Caco-2 (cell line): Measurements from ENCODE around the gene CD58. TPM values are rescaled to one million over a fixed set of nuclear protein-coding genes. Genes with fewer than 3 reads are reported as not detected.

Source experiments
- BruUV-seq: library from RNA; stranded (reverse); fragments of 400-500 nt; replicated peaks from 2 replicates; lab custom pipeline; 2021; lab: Mats Ljungman, UMichigan
- CTCF ChIA-PET: fragments of 300-600 bp; sonication (Branson Sonifier 250); formaldehyde crosslinking; loops from one replicate; lab custom pipeline; 2022; ENCODE audit warnings: antibody characterized with exemption; lab: Charles Lee
- POLR2A ChIA-PET: fragments of 300-600 bp; sonication (Branson Sonifier 250); formaldehyde crosslinking; loops from one replicate; lab custom pipeline; 2022; ENCODE audit warnings: antibody characterized with exemption; lab: Charles Lee
- DNase-seq, 2 experiments: peaks; one replicate each; pipeline versions ENCODE4 v3.0.0 to v3.0.0-alpha.2; 2020 to 2022
- H3K27me3 ChIP-seq: replicated peaks from 2 replicates; pipeline ENCODE4 v1.6.0; 2011; ENCODE audit warnings: low read length; ENCODE audit not compliant: control insufficient read depth, insufficient read depth
- H3K36me3 ChIP-seq: 2 replicates; pipeline ENCODE4 v1.5.1; 2011; ENCODE audit warnings: low read length; ENCODE audit not compliant: control insufficient read depth, insufficient read depth
- H3K4me1 ChIP-seq: fragments of 250-450 bp; sonication (Bioruptor Pico); 2 replicates; pipeline ENCODE4 v1.5.1; 2020; ENCODE audit warnings: mild to moderate bottlenecking
- H3K4me3 ChIP-seq: 2 replicates; pipeline ENCODE4 v1.5.1; 2011; ENCODE audit warnings: low read depth, mild to moderate bottlenecking, control low read depth, low read length
- H3K9me3 ChIP-seq: fragments of 250-450 bp; sonication (Bioruptor Pico); 2 replicates; pipeline ENCODE4 v1.5.1; 2020; ENCODE audit warnings: mild to moderate bottlenecking, moderate library complexity
- H3K27ac Mint-ChIP-seq: one replicate; pipeline ENCODE4 v1.8.0; 2022; ENCODE audit warnings: mixed read lengths; ENCODE audit not compliant: unreplicated experiment
- H3K27me3 Mint-ChIP-seq: one replicate; pipeline ENCODE4 v1.8.0; 2022; ENCODE audit warnings: mixed read lengths; ENCODE audit not compliant: insufficient read depth, unreplicated experiment
- H3K36me3 Mint-ChIP-seq: one replicate; pipeline ENCODE4 v1.8.0; 2022; ENCODE audit warnings: mild to moderate bottlenecking, mixed read lengths; ENCODE audit not compliant: insufficient read depth, unreplicated experiment
- H3K4me1 Mint-ChIP-seq: one replicate; pipeline ENCODE4 v1.8.0; 2022; ENCODE audit warnings: low read depth, mixed read lengths; ENCODE audit not compliant: unreplicated experiment
- H3K4me3 Mint-ChIP-seq: one replicate; pipeline ENCODE4 v1.8.0; 2022; ENCODE audit warnings: mild to moderate bottlenecking, moderate library complexity, mixed read lengths; ENCODE audit not compliant: unreplicated experiment
- H3K9me3 Mint-ChIP-seq: one replicate; pipeline ENCODE4 v1.8.0; 2022; ENCODE audit warnings: mixed read lengths; ENCODE audit not compliant: unreplicated experiment
- CTCF ChIP-seq, 2 experiments: fragments of 200-600 bp in 1 of 2; IDR thresholded peaks; 1 replicate in 1 of 2; 2 replicates in 1 of 2; pipeline versions ENCODE4 v1.5.1 to v1.8.0; 2011 to 2022; ENCODE audit warnings: antibody characterized with exemption in 1 of 2, control low read depth in 1 of 2, inconsistent platforms in 1 of 2, low read depth in 1 of 2, low read length in 1 of 2, mild to moderate bottlenecking in 1 of 2, moderate library complexity in 1 of 2; ENCODE audit not compliant: insufficient read depth in 1 of 2, severe bottlenecking in 1 of 2, unreplicated experiment in 1 of 2
- intact Hi-C: fragments of 100-400 bp; cut with micrococcal nuclease; formaldehyde crosslinking; loops from one replicate; pipeline ENCODE4 v1.10.0; 2022; ENCODE audit not compliant: unreplicated experiment
- total RNA-seq: library from RNA; stranded (reverse); gene quantifications from 2 replicates; pipeline ENCODE4 v1.2.3, GENCODE V29; 2022

The CD58 gene
- total RNA-seq, 1 experiment from 2014 or later, result 5.6 TPM

DNA sequence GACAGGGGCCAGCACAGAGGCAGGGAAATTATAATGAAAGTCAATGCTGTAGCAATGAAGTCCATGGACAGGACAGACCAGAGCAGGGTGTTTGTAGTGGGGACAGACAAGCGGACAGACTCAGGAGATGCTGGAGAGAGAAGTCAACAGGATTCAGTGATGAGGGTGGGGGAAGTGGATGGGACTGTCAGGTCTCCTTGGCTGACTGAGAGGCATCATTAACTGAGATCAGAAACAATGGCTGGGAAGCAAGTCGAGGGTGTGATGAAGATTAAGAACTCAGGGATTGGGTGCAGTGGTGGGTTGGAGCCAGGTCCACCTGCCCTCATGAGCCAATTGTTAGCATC is 25.5 kb downstream of the CD58 start:
- Mint-ChIP-seq H3K9me3 (no peaks in the 10 kb centered on the region), H3K4me3 (no peak overlapping the region), H3K27me3 (no peaks in the 10 kb centered on the region), H3K36me3 (peaks cover 5% of the 10 kb centered on the region), H3K27ac (no peak overlapping the region), H3K4me1 (no peaks in the 10 kb centered on the region)
- TF ChIP-seq CTCF (IDR thresholded peaks at IDR 0.05; ENCODE audit: insufficient read depth in 1 of 2, low read depth in 1 of 2, low read length in 1 of 2, severe bottlenecking in 1 of 2, unreplicated experiment in 1 of 2), result no peak
- BruUV-seq, result no TSS peak
- Histone ChIP-seq H3K36me3 (no peaks in the 10 kb centered on the region), H3K9me3 (no peaks in the 10 kb centered on the region), H3K4me3 (no peak overlapping the region), H3K27me3 (no peaks in the 10 kb centered on the region), H3K4me1 (no peaks in the 10 kb centered on the region)
- DNase-seq, result no peak
- ChIA-PET POLR2A (no interaction called here), CTCF (no interaction called here)
- intact Hi-C loops, result no loop called here

GRCh38 chr1:116544588-116545358 is 26.1 kb downstream of the CD58 start:
- H3K36me3 Mint-ChIP-seq, result peaks cover 5% of the 10 kb centered on the region
- Histone ChIP-seq H3K9me3 (no peaks in the 10 kb centered on the region), H3K4me3 (no peak overlapping the region), H3K36me3 (no peaks in the 10 kb centered on the region), H3K27me3 (no peaks in the 10 kb centered on the region), H3K4me1 (no peaks in the 10 kb centered on the region)
- no peak for DNase-seq
- H3K9me3 Mint-ChIP-seq, result no peaks in the 10 kb centered on the region
- BruUV-seq, result no TSS peak
- H3K4me1 Mint-ChIP-seq, result no peaks in the 10 kb centered on the region
- no peak overlapping the region for H3K4me3 Mint-ChIP-seq
- intact Hi-C loops, result no loop called here
- no peak for TF ChIP-seq CTCF (IDR thresholded peaks at IDR 0.05; ENCODE audit: insufficient read depth in 1 of 2, low read depth in 1 of 2, low read length in 1 of 2, severe bottlenecking in 1 of 2, unreplicated experiment in 1 of 2)
- CTCF ChIA-PET, result no interaction called here
- no peak overlapping the region for H3K27ac Mint-ChIP-seq
- POLR2A ChIA-PET, result no interaction called here
- no peaks in the 10 kb centered on the region for H3K27me3 Mint-ChIP-seq

DNA sequence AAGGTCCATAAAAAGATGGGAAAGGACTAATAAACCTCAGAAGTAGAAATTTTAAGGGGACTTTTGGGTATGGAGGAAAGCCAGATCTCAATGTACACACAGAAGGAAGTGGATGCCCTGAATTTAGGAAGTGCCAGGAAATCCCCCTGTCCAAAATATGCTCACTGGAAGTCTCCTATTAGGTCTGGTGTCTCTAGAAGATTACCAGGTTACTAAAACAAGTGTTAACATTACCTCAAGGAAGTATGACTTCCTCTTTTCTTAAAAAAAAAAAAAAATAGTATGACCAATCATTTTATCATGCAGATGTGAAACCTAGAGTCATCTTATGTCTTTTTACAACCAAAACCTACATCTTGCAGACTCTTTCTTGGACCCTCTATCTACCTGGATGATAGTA is 30.7 kb downstream of the CD58 start:
- Histone ChIP-seq H3K36me3 (no peaks in the 10 kb centered on the region), H3K9me3 (no peaks in the 10 kb centered on the region), H3K27me3 (no peaks in the 10 kb centered on the region), H3K4me3 (no peak overlapping the region), H3K4me1 (no peaks in the 10 kb centered on the region)
- H3K4me1 Mint-ChIP-seq, result peaks cover 6% of the 10 kb centered on the region
- POLR2A ChIA-PET, result no interaction called here
- BruUV-seq, result no TSS peak
- no peak overlapping the region for H3K4me3 Mint-ChIP-seq
- no peaks in the 10 kb centered on the region for H3K27me3 Mint-ChIP-seq
- H3K36me3 Mint-ChIP-seq, result no peaks in the 10 kb centered on the region
- intact Hi-C loops, result no loop called here
- H3K9me3 Mint-ChIP-seq, result no peaks in the 10 kb centered on the region
- no peak for DNase-seq
- no peak for TF ChIP-seq CTCF (IDR thresholded peaks at IDR 0.05; ENCODE audit: insufficient read depth in 1 of 2, low read depth in 1 of 2, low read length in 1 of 2, severe bottlenecking in 1 of 2, unreplicated experiment in 1 of 2)
- no peak overlapping the region for H3K27ac Mint-ChIP-seq
- CTCF ChIA-PET, result no interaction called here
